ENCODE data around the gene SLFNL1.

DNA sequence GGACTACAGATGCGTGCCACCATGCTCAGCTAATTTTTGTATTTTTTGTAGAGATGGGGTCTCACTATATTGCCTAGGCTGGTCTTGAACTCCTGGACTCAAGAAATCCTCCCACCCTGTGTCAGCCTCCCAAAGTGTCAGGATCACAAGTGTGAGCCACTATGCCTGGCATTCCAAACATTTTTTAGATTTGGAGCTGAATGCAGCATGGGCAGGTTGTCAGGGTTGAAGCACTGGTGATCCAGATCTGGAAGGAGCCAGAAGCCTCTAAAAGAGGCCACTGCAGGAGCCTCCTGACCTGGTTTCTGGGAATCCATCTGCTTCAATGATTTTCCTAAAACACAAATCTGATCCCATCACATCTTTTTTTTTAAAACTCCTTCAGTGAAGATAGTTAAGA lies 43.8 kb downstream of the SLFNL1 start:
- TF ChIP-seq, protein P1, sequence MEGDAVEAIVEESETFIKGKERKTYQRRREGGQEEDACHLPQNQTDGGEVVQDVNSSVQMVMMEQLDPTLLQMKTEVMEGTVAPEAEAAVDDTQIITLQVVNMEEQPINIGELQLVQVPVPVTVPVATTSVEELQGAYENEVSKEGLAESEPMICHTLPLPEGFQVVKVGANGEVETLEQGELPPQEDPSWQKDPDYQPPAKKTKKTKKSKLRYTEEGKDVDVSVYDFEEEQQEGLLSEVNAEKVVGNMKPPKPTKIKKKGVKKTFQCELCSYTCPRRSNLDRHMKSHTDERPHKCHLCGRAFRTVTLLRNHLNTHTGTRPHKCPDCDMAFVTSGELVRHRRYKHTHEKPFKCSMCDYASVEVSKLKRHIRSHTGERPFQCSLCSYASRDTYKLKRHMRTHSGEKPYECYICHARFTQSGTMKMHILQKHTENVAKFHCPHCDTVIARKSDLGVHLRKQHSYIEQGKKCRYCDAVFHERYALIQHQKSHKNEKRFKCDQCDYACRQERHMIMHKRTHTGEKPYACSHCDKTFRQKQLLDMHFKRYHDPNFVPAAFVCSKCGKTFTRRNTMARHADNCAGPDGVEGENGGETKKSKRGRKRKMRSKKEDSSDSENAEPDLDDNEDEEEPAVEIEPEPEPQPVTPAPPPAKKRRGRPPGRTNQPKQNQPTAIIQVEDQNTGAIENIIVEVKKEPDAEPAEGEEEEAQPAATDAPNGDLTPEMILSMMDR (conservative IDR thresholded peaks at IDR 0.05; ENCODE audit: low read depth, low read length), result no peak
- TF ChIP-seq EZH2 (IDR thresholded peaks at IDR 0.05; ENCODE audit: borderline replicate concordance, low read depth, low read length, poor library complexity, severe bottlenecking), result no peak
